ENCODE results near the gene CSTPP1.

GRCh38 chr11:46888636-46889035, 47.9 kb upstream of the CSTPP1 start:
- TF ChIP-seq CTCF (IDR thresholded peaks at IDR 0.05 in 4 of 5, conservative IDR thresholded peaks at IDR 0.05 in 1 of 5) (no peak), POLR2A (IDR thresholded peaks at IDR 0.05) (no peak)

Measured in gastrocnemius medialis (tissue), 4 donors.